ENCODE results near the gene IKZF2. TPM values are rescaled to one million over a fixed set of nuclear protein-coding genes. Genes with fewer than 3 reads are reported as not detected.

Gene IKZF2
- polyA plus RNA-seq, 2 of the 4 experiments (the other 2 are of a cell fraction), result 0.17 to 0.44 TPM

DNA sequence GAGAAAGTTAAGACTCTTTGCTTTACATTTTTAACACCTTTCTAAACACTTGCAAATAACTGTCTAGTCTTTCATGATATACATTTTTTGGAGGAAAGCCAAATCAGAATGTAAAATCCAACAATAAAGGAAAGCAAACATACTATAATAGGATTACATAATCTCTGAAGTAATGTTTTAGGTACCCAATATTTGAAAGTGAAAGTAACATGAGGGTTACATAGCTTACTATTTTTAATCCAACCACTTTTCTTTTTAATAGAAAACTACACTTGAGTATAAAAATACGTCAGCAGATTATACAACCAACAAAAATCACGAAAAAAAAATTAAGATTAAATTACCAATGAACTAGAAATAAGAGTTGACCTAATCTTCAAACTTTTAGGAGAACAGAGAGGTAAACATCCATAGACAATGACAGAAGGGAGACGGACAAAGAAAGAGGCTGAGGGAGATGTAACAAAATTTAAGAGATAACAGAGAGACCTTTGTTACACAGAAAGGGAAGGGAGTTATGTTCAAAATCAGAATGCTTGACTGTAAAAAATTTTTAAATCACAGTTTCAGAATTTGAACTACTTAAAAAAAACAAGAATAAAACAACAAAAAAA is 150.0 kb downstream of the IKZF2 start:
- WGBS (ENCODE audit: missing lambda C conversion rate), result 34% methylated on average over 3 of the region's 3 CpGs
- no peak for FAIRE-seq
- no peak for DNase-seq (ENCODE audit: low read depth in 1 of 2, low spot score in 1 of 2)
- H3K4me2 ChIP-seq, result no peak overlapping the region
- no peak overlapping the region for H3K4me3 ChIP-seq
- H3K9me3 ChIP-seq, result no peaks in the 10 kb centered on the region
- no peak for ATAC-seq
- no peaks in the 10 kb centered on the region for H3K4me1 ChIP-seq
- TF ChIP-seq JUNB (IDR thresholded peaks at IDR 0.05) (no peak), NR3C1 (IDR thresholded peaks at IDR 0.05) (no peak), ZFP36 (IDR thresholded peaks at IDR 0.05; ENCODE audit: borderline replicate concordance, partially characterized antibody) (no peak), CBX2 (IDR thresholded peaks at IDR 0.05; ENCODE audit: borderline replicate concordance, low read depth) (no peak), RARB (CRISPR knock-in tag; IDR thresholded peaks at IDR 0.05) (no peak), BHLHE40 (IDR thresholded peaks at IDR 0.05; ENCODE audit: low read depth, low read length) (no peak)
- POLR2A ChIA-PET, result no interaction called here
- CTCF ChIA-PET, result no interaction called here
- H3K27ac ChIP-seq, result no peak overlapping the region

DNA sequence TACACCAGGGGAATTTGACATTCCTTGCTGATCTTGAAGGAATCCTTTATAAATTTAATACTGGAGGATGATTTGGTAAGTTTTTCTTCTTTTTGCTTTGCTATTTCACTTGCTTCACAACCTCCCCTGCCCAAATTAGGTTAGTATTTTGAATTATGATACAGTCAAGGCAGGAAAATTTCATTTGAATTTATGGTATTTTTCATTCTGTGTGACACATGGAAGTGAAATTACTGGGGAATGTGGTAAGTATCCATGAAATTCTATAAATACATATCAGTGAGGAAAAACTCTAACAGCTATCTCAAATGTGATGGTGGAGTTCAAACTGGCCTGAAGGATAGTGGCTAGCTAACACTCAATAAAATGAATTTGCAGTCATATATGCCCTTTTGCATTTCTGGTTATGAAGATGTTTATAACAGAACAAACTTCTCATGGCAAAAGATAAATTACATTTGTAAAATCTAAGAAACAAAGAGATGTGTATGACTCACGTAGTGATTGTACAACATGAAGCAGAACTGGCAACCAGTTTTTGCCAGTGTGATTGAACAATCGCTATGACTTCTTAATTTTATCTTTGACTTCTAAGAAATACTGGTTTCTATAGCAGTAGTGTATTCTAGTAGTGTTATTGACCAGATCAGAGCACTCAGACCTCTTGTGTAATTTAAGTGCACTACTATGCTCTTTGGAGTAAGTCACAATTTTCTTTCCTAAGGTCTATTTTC is 152.6 kb downstream of the IKZF2 start:
- no peak overlapping the region for H3K4me3 ChIP-seq
- H3K27ac ChIP-seq, result no peak overlapping the region
- TF ChIP-seq ZC3H11A (IDR thresholded peaks at IDR 0.05), result no peak
- no peak for TF ChIP-seq ZSCAN20 (CRISPR knock-in tag; IDR thresholded peaks at IDR 0.05)
- no peak for TF ChIP-seq NPAS2 (CRISPR knock-in tag; IDR thresholded peaks at IDR 0.05; ENCODE audit: borderline replicate concordance)
- TF ChIP-seq CHD2 (IDR thresholded peaks at IDR 0.05; ENCODE audit: low read length, partially characterized antibody), result no peak
- TF ChIP-seq POLR2AphosphoS2 (conservative IDR thresholded peaks at IDR 0.05; ENCODE audit: low read length), result no peak
- H3K4me1 ChIP-seq, result no peaks in the 10 kb centered on the region
- no peak for ATAC-seq
- POLR2A ChIA-PET, result no interaction called here
- H3K9me3 ChIP-seq, result no peaks in the 10 kb centered on the region
- 45% methylated on average over 2 of the region's 2 CpGs for WGBS (ENCODE audit: missing lambda C conversion rate)
- H3K4me2 ChIP-seq, result no peak overlapping the region
- FAIRE-seq, result no peak
- CTCF ChIA-PET, result no interaction called here
- DNase-seq (ENCODE audit: low read depth in 1 of 2, low spot score in 1 of 2), result no peak

DNA sequence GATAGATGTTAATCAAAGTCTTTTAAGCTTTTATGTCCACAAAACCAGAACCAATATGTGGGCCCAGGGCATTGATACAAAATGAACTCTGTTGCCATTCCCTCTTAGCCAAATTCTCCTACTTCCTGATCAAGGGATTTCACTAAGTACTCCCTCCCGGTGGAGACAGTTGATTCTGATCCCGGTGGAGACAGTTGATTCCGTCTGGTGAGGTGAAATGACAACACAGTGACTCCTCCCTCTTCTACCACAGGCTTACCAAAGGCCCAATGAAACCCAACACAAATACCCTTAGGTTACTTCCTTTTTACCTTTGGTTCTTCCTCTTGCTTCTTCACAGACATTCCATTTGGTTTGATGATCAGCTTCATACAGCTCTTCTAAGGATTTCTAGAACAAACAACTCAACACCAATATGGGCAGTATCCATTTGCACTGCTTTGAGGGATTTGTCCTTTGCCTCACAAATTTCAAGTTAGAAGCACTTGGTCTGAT is 153.8 kb downstream of the IKZF2 start:
- ChIA-PET POLR2A (no interaction called here), CTCF (no interaction called here)
- H3K4me2 ChIP-seq, result no peak overlapping the region
- FAIRE-seq (no peak), DNase-seq (ENCODE audit: low read depth in 1 of 2, low spot score in 1 of 2) (no peak), ATAC-seq (no peak)
- 27% methylated on average over 3 of the region's 3 CpGs for WGBS (ENCODE audit: missing lambda C conversion rate)
- no peaks in the 10 kb centered on the region for H3K4me1 ChIP-seq
- no peak overlapping the region for H3K27ac ChIP-seq
- no peak overlapping the region for H3K4me3 ChIP-seq
- TF ChIP-seq KDM5A (IDR thresholded peaks at IDR 0.05), result no peak
- TF ChIP-seq CBX8 (IDR thresholded peaks at IDR 0.05), result no peak
- TF ChIP-seq NR3C1 (IDR thresholded peaks at IDR 0.05), result no peak
- no peak for TF ChIP-seq FOSL2 (IDR thresholded peaks at IDR 0.05)
- no peak for TF ChIP-seq FOSL2 (CRISPR knock-in tag; IDR thresholded peaks at IDR 0.05)
- no peak for TF ChIP-seq HOXB13 (CRISPR knock-in tag; IDR thresholded peaks at IDR 0.05; ENCODE audit: low read depth)
- TF ChIP-seq, protein P1, sequence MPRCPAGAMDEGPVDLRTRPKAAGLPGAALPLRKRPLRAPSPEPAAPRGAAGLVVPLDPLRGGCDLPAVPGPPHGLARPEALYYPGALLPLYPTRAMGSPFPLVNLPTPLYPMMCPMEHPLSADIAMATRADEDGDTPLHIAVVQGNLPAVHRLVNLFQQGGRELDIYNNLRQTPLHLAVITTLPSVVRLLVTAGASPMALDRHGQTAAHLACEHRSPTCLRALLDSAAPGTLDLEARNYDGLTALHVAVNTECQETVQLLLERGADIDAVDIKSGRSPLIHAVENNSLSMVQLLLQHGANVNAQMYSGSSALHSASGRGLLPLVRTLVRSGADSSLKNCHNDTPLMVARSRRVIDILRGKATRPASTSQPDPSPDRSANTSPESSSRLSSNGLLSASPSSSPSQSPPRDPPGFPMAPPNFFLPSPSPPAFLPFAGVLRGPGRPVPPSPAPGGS (IDR thresholded peaks at IDR 0.05), result no peak
- TF ChIP-seq CBX2 (IDR thresholded peaks at IDR 0.05; ENCODE audit: borderline replicate concordance, low read depth), result no peak
- no peak for TF ChIP-seq RARB (CRISPR knock-in tag; IDR thresholded peaks at IDR 0.05)
- no peak for TF ChIP-seq MAZ (IDR thresholded peaks at IDR 0.05; ENCODE audit: borderline replicate concordance, low read depth, low read length)
- no peak for TF ChIP-seq TFCP2L1 (CRISPR knock-in tag; IDR thresholded peaks at IDR 0.05)
- TF ChIP-seq RNF2 (IDR thresholded peaks at IDR 0.05; ENCODE audit: borderline replicate concordance, low read depth), result no peak
- TF ChIP-seq JUNB (IDR thresholded peaks at IDR 0.05), result no peak
- no peak for TF ChIP-seq NPAS2 (CRISPR knock-in tag; IDR thresholded peaks at IDR 0.05; ENCODE audit: borderline replicate concordance)
- TF ChIP-seq BHLHE40 (IDR thresholded peaks at IDR 0.05; ENCODE audit: low read depth, low read length), result no peak
- TF ChIP-seq, protein P2, sequence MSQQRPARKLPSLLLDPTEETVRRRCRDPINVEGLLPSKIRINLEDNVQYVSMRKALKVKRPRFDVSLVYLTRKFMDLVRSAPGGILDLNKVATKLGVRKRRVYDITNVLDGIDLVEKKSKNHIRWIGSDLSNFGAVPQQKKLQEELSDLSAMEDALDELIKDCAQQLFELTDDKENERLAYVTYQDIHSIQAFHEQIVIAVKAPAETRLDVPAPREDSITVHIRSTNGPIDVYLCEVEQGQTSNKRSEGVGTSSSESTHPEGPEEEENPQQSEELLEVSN (IDR thresholded peaks at IDR 0.05; ENCODE audit: borderline replicate concordance, low read depth), result no peak
- TF ChIP-seq GATA3 (IDR thresholded peaks at IDR 0.05; ENCODE audit: borderline replicate concordance), result no peak
- no peak for TF ChIP-seq ZFP36 (IDR thresholded peaks at IDR 0.05; ENCODE audit: borderline replicate concordance, partially characterized antibody)
- TF ChIP-seq, protein P3, sequence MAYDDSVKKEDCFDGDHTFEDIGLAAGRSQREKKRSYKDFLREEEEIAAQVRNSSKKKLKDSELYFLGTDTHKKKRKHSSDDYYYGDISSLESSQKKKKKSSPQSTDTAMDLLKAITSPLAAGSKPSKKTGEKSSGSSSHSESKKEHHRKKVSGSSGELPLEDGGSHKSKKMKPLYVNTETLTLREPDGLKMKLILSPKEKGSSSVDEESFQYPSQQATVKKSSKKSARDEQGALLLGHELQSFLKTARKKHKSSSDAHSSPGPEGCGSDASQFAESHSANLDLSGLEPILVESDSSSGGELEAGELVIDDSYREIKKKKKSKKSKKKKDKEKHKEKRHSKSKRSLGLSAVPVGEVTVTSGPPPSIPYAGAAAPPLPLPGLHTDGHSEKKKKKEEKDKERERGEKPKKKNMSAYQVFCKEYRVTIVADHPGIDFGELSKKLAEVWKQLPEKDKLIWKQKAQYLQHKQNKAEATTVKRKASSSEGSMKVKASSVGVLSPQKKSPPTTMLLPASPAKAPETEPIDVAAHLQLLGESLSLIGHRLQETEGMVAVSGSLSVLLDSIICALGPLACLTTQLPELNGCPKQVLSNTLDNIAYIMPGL (CRISPR knock-in tag; IDR thresholded peaks at IDR 0.05; ENCODE audit: borderline replicate concordance), result no peak
- no peak for TF ChIP-seq EP300 (IDR thresholded peaks at IDR 0.05)
- no peaks in the 10 kb centered on the region for H3K9me3 ChIP-seq
